ENCODE results near the gene DMTF1. TPM values are rescaled to one million over a fixed set of nuclear protein-coding genes. Genes with fewer than 3 reads are reported as not detected.

DMTF1 gene
- total and polyA plus RNA-seq, 10 of the 15 experiments (the other 5 are each of a cell fraction or from before 2014, with no cell fraction given) = 24.3 to 191 (median 72.0) TPM

GRCh38 chr7:87231711-87232110 lies 79.5 kb downstream of the DMTF1 start:
- no peaks in the 10 kb centered on the region for H3K36me3 ChIP-seq (ENCODE audit: control insufficient read depth in 2 of 2, insufficient read depth in 2 of 2, low read length in 1 of 2)
- no peak overlapping the region for H3K9ac ChIP-seq (ENCODE audit: control insufficient read depth, insufficient read depth, low read length)
- no peaks in the 10 kb centered on the region for H3K27me3 ChIP-seq (replicated peaks in 1 of 2; ENCODE audit: control insufficient read depth in 2 of 2, insufficient read depth in 2 of 2, low read length in 1 of 2)
- intact Hi-C loops (cut with micrococcal nuclease; ENCODE audit: unreplicated experiment) = no loop called here
- BruUV-seq (replicated peaks) = no TSS peak
- H3K79me2 ChIP-seq (ENCODE audit: control insufficient read depth, insufficient read depth, low read length) = no peaks in the 10 kb centered on the region
- no peak for FAIRE-seq
- H3K4me1 ChIP-seq (ENCODE audit: control insufficient read depth, insufficient read depth, low read length) = no peaks in the 10 kb centered on the region
- SMC1A ChIA-PET (ENCODE audit: uncharacterized antibody, unreplicated experiment) = interaction anchor here (0.5 kb wide), 1 partner anchor 166 kb away, joined by 4 read pairs; no protein-coding TSS in a partner anchor
- no peak overlapping the region for H3K4me2 ChIP-seq (ENCODE audit: control insufficient read depth, insufficient read depth)
- in situ Hi-C loops (cut with MboI) = no loop called here
- no peak for DNase-seq (ENCODE audit: low read depth, low spot score)
- H4K20me1 ChIP-seq (ENCODE audit: control insufficient read depth, insufficient read depth) = no peaks in the 10 kb centered on the region
- no peak overlapping the region for H3K4me3 ChIP-seq
- no peak for ATAC-seq
- RAD21 ChIA-PET (ENCODE audit: unreplicated experiment) = no interaction called here
- no peaks in the 10 kb centered on the region; the same call in 1 of the 3 replicates for H3K9me3 ChIP-seq (replicated peaks; ENCODE audit: control insufficient read depth, insufficient read depth, low read length)
- no peak overlapping the region for H3K27ac ChIP-seq (ENCODE audit: control insufficient read depth, insufficient read depth)
- CTCF ChIA-PET = no interaction called here
- no peak overlapping the region for H2AFZ ChIP-seq (ENCODE audit: control insufficient read depth, low read depth, low read length)
- no peak for TF ChIP-seq EP300 (IDR thresholded peaks at IDR 0.05; ENCODE audit: borderline replicate concordance in 1 of 2, control insufficient read depth in 1 of 2, low read depth in 2 of 2, low read length in 2 of 2)
- TF ChIP-seq BCLAF1 (IDR thresholded peaks at IDR 0.05) = no peak
- no peak for TF ChIP-seq RELA (IDR thresholded peaks at IDR 0.05; ENCODE audit: borderline replicate concordance, partially characterized antibody)
- no peak for TF ChIP-seq ZZZ3 (IDR thresholded peaks at IDR 0.05; ENCODE audit: control insufficient read depth, insufficient read length, low read depth)
- TF ChIP-seq TBL1XR1 (IDR thresholded peaks at IDR 0.05; ENCODE audit: low read depth, low read length) = no peak
- POLR2A ChIA-PET = no interaction called here

Measured in GM12878 (cell line).